ENCODE results near the gene ELL3.

- TF ChIP-seq, protein P1, sequence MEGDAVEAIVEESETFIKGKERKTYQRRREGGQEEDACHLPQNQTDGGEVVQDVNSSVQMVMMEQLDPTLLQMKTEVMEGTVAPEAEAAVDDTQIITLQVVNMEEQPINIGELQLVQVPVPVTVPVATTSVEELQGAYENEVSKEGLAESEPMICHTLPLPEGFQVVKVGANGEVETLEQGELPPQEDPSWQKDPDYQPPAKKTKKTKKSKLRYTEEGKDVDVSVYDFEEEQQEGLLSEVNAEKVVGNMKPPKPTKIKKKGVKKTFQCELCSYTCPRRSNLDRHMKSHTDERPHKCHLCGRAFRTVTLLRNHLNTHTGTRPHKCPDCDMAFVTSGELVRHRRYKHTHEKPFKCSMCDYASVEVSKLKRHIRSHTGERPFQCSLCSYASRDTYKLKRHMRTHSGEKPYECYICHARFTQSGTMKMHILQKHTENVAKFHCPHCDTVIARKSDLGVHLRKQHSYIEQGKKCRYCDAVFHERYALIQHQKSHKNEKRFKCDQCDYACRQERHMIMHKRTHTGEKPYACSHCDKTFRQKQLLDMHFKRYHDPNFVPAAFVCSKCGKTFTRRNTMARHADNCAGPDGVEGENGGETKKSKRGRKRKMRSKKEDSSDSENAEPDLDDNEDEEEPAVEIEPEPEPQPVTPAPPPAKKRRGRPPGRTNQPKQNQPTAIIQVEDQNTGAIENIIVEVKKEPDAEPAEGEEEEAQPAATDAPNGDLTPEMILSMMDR (conservative IDR thresholded peaks at IDR 0.05; ENCODE audit: low read depth, low read length): no peak
- TF ChIP-seq EZH2 (IDR thresholded peaks at IDR 0.05; ENCODE audit: low read length, unreplicated experiment) (no peak), EZH2phosphoT487 (IDR thresholded peaks at IDR 0.05; ENCODE audit: borderline replicate concordance, low read length) (no peak)
Measured at GRCh38 chr15:43800286-43801141, 23.7 kb upstream of the ELL3 start, which contains the start of gene HYPK.

Measured in PC-3 (cell line).